ENCODE measurements around the gene KDM5A. TPM values are rescaled to one million over a fixed set of nuclear protein-coding genes. Genes with fewer than 3 reads are reported as not detected.

The KDM5A gene
- total RNA-seq, 1 donor: 46.2 TPM

GRCh38 chr12:264269-264668 is 124.9 kb downstream of the KDM5A start:
- no peak for TF ChIP-seq CTCF (IDR thresholded peaks at IDR 0.05; ENCODE audit: insufficient read depth, low read length)
- H3K4me3 ChIP-seq (ENCODE audit: low read depth, low read length): no peak overlapping the region
- peak; percentile 17 for DNase-seq (ENCODE audit: low read depth)

- no peak for TF ChIP-seq CTCF (IDR thresholded peaks at IDR 0.05; ENCODE audit: insufficient read depth, low read length)
- DNase-seq (ENCODE audit: low read depth): no peak
- no peak overlapping the region for H3K4me3 ChIP-seq (ENCODE audit: low read depth, low read length)
Measured at GRCh38 chr12:263574-263973, 125.5 kb downstream of the KDM5A start.

GRCh38 chr12:262817-263216 is 126.3 kb downstream of the KDM5A start, which contains the start of gene SLC6A13:
TSS of gene SLC6A13 (minus strand) at chr12:262836. CDS start at chr12:260052, 2,784 bp downstream.
- no peak within 1 kb of the TSS for H3K4me3 ChIP-seq (ENCODE audit: low read depth, low read length)
- TF ChIP-seq CTCF (IDR thresholded peaks at IDR 0.05; ENCODE audit: insufficient read depth, low read length): no peak
- DNase-seq (ENCODE audit: low read depth): no peak

- DNase-seq (ENCODE audit: low read depth): no peak
- H3K4me3 ChIP-seq (ENCODE audit: low read depth, low read length): no peak overlapping the region
- TF ChIP-seq CTCF (IDR thresholded peaks at IDR 0.05; ENCODE audit: insufficient read depth, low read length): no peak
Measured at GRCh38 chr12:262113-262512, 127.0 kb downstream of the KDM5A start.

GRCh38 chr12:257521-258321 is 131.4 kb downstream of the KDM5A start:
- no peak for TF ChIP-seq CTCF (IDR thresholded peaks at IDR 0.05; ENCODE audit: insufficient read depth, low read length)
- no peak for DNase-seq (ENCODE audit: low read depth)
- no peak overlapping the region for H3K4me3 ChIP-seq (ENCODE audit: low read depth, low read length)

- no peak for TF ChIP-seq CTCF (IDR thresholded peaks at IDR 0.05; ENCODE audit: insufficient read depth, low read length)
- no peak for DNase-seq (ENCODE audit: low read depth)
- no peak overlapping the region for H3K4me3 ChIP-seq (ENCODE audit: low read depth, low read length)
Measured at GRCh38 chr12:256958-257357, 132.2 kb downstream of the KDM5A start.
